Measurements from ENCODE around the gene ZNF600. TPM values are rescaled to one million over a fixed set of nuclear protein-coding genes. Genes with fewer than 3 reads are reported as not detected.
A peak's percentile ranks its signal among the peaks of the same experiment; 100 is the strongest.

The ZNF600 gene
- total and polyA plus RNA-seq, 2 of the 13 experiments (the other 11 are each of a cell fraction or from before 2014, with no cell fraction given), result 15.0 to 16.4 TPM

- no peak for TF ChIP-seq TCF7L2 (IDR thresholded peaks at IDR 0.05; ENCODE audit: low read depth, low read length)
- TF ChIP-seq SRSF9 (IDR thresholded peaks at IDR 0.05; ENCODE audit: borderline replicate concordance, insufficient read depth, low read depth, low read length, poor library complexity, severe bottlenecking), result no peak
- TF ChIP-seq ETS1 (CRISPR knock-in tag; IDR thresholded peaks at IDR 0.05), result no peak
- TF ChIP-seq ZNF512 (CRISPR knock-in tag; IDR thresholded peaks at IDR 0.05), result no peak
- TF ChIP-seq ONECUT2 (CRISPR knock-in tag; IDR thresholded peaks at IDR 0.05), result no peak
- TF ChIP-seq ZSCAN31 (CRISPR knock-in tag; IDR thresholded peaks at IDR 0.05; ENCODE audit: low read depth), result no peak
- TF ChIP-seq ZFP36L2 (CRISPR knock-in tag; IDR thresholded peaks at IDR 0.05), result no peak
- peak; percentile 39; the same call in 1 of the 2 replicates for TF ChIP-seq SALL1 (CRISPR knock-in tag; IDR thresholded peaks at IDR 0.05)
- no peak for TF ChIP-seq SNAPC4 (CRISPR knock-in tag; IDR thresholded peaks at IDR 0.05)
- TF ChIP-seq MAZ (IDR thresholded peaks at IDR 0.05; ENCODE audit: borderline replicate concordance, low read depth, low read length), result no peak
- TF ChIP-seq MAZ (CRISPR knock-in tag; IDR thresholded peaks at IDR 0.05; ENCODE audit: low read depth), result peak; percentile 44; the same call in 1 of the 2 replicates
- TF ChIP-seq ZNF605 (CRISPR knock-in tag; IDR thresholded peaks at IDR 0.05), result no peak
- no peak for TF ChIP-seq MYNN (CRISPR knock-in tag; IDR thresholded peaks at IDR 0.05; ENCODE audit: low read depth)
- TF ChIP-seq ZSCAN21 (CRISPR knock-in tag; IDR thresholded peaks at IDR 0.05; ENCODE audit: borderline replicate concordance), result no peak
- TF ChIP-seq ZBTB2 (CRISPR knock-in tag; IDR thresholded peaks at IDR 0.05; ENCODE audit: low read depth), result no peak
- no peak for TF ChIP-seq ZNF780A (CRISPR knock-in tag; IDR thresholded peaks at IDR 0.05)
- no peak for TF ChIP-seq ZSCAN29 (CRISPR knock-in tag; conservative IDR thresholded peaks at IDR 0.05)
- no peak for TF ChIP-seq FOXK1 (CRISPR knock-in tag; IDR thresholded peaks at IDR 0.05; ENCODE audit: borderline replicate concordance, low read depth)
- TF ChIP-seq IRX3 (CRISPR knock-in tag; IDR thresholded peaks at IDR 0.05; ENCODE audit: borderline replicate concordance, low read depth), result no peak
- TF ChIP-seq RELA (CRISPR knock-in tag; IDR thresholded peaks at IDR 0.05), result no peak
Observed at GRCh38 chr19:52734893-52735661, 51.5 kb downstream of the ZNF600 start, which contains the start of gene ZNF611 (continued).

All from HepG2 (cell line).